DND-41 (cell line): ENCODE results near the gene ZNF581.

Experiments used
- EZH2 ChIP-seq: IDR thresholded peaks from 3 replicates; pipeline ENCODE4 v1.6.1; 2012; ENCODE audit warnings: borderline replicate concordance, low read depth, mild to moderate bottlenecking, moderate library complexity, low read length, inconsistent platforms; ENCODE audit not compliant: severe bottlenecking
- TF ChIP-seq, protein P1 (sequence below): IDR thresholded peaks from 2 replicates; pipeline ENCODE4 v1.5.1; 2012; ENCODE audit warnings: borderline replicate concordance, low read length, moderate library complexity, mild to moderate bottlenecking; ENCODE audit not compliant: poor library complexity, severe bottlenecking; ENCODE audit errors: extremely low read depth

DNA sequence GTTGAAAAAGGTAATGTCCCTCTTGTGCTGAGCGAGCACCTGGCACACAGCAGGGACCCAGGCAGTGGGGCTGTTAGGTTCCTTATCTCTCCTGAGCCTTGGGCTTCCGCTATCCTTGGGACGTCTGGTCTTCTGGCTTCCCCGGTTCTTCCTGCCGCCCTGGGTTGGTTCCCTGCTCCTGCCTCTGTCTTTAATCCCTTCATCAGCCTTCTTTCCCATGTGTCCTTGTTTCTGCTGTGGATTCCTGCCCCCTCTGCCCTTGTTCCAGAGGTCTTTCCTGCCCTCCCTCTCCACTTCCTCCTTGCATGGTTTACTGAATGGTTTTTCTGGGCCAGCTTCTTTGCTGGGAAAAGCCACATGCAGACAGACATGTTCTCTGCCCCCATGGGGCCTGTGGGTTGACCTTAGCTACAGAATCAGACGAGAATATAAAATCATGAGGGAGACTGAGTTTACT is 34.2 kb downstream of the ZNF581 start:
- TF ChIP-seq, protein P1, sequence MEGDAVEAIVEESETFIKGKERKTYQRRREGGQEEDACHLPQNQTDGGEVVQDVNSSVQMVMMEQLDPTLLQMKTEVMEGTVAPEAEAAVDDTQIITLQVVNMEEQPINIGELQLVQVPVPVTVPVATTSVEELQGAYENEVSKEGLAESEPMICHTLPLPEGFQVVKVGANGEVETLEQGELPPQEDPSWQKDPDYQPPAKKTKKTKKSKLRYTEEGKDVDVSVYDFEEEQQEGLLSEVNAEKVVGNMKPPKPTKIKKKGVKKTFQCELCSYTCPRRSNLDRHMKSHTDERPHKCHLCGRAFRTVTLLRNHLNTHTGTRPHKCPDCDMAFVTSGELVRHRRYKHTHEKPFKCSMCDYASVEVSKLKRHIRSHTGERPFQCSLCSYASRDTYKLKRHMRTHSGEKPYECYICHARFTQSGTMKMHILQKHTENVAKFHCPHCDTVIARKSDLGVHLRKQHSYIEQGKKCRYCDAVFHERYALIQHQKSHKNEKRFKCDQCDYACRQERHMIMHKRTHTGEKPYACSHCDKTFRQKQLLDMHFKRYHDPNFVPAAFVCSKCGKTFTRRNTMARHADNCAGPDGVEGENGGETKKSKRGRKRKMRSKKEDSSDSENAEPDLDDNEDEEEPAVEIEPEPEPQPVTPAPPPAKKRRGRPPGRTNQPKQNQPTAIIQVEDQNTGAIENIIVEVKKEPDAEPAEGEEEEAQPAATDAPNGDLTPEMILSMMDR, result no peak
- TF ChIP-seq EZH2, result no peak
